NCI-H82 treated with DMSO at 0.1 percent for 48 hours (cell line): Measurements from ENCODE around the gene AHCTF1.
A peak's percentile ranks its signal among the peaks of the same experiment; 100 is the strongest.
"Not testable (repeated sequence)": the region's sequence is repeated elsewhere in the genome, so short reads cannot be mapped to it uniquely, and the experiment has no call there.

Experiments
- DNase-seq: peaks from one replicate; lab custom pipeline; 2025; ENCODE audit not compliant: unreplicated experiment; lab: John Stamatoyannopoulos, UW

The AHCTF1 gene

DNA sequence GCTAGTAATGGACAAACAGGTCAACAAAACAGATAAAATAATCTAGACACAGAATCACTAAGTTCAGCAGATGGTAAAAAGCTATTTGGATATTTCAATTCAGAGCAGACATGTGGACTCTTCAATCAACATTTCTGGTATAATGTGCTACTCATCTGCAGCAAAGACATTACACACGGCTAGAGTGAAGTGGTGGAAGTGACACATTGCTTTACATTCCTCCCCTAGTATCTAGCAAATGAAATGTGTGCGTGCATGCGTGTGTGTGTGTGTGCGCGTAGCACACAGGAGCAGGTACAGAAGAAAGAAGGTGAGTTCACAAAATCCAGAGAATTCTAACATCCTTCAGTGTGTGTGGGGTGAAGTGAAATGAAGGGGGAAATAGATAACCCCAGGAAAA is 8.3 kb downstream of the AHCTF1 start:
- no peak for DNase-seq

DNA sequence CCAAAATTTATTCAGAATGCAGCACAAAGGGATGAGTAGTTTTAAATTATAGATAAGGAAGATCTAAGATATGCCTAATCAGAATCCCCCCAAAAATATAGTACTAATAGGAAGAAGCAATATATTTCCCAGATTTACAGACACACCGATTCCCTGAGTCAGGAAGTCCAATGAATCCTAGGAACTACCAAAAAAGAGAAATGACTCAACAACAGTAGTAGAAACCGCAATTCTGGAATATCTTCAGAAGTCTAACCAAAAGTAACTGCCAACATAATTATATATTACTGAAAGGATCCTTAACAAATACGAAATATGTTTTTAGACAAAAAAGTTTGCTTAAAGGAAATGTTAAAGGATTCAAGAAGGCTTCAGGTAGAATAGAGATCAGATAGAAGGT is 10.3 kb downstream of the AHCTF1 start:
- no peak for DNase-seq

DNA sequence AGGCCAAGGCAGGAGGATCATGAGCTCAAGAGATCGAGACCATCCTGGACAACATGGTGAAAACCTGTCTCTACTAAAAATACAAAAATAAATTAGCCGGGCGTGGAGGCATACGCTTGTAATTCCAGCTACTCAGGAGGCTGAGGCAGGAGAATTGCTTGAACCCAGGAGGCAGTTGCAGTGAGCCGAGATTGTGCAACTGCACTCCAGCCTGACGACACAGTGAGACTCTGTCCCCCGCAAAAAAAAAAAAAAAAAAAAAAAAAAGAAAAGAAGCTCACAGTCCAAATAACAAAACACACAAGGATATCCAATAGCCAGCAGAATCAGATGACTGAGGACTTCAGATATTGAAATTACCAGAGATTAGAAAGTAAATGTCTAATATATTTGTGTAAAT is 11.8 kb downstream of the AHCTF1 start:
- no peak for DNase-seq

DNA sequence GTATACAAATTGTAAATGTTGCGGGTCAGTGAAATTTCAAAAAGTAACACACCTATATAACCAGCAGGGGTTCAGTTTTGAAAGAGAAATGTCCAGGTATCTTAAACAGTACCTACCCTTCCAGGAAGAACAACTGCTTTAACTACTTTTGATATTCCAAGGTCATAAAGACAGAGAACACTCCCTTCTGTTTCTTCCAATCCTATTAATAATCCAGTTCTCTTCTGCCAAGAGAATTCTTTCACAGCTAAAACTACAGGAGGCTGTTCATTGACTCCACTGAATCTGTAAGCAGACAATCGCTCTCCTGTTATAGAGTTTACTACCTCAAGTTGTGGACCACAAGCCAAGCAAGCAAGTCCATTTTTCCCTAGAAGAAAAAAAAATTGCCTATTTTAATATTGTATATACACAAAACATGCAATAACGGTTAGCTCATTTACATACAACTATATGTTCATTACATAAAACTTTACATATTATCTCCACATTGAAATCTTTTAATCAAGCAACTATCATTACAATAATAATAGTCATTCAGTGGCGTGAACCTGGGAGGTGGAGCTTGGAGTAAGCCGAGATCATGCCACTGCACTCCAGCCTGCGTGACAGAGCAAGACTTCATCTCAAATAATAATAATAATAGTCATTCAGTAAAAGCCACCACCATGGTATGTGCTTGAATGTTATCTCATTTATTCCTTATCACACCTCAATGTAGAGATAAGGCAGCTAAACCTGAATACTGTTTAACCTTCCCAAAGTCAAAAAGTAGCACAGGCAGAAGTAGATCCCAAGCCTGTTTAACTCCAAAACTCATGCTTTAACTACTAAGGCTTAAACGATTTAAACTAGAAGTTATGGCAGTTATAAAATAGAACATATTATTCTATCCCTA is 15.5 kb downstream of the AHCTF1 start:
- not testable (repeated sequence) for DNase-seq

DNA sequence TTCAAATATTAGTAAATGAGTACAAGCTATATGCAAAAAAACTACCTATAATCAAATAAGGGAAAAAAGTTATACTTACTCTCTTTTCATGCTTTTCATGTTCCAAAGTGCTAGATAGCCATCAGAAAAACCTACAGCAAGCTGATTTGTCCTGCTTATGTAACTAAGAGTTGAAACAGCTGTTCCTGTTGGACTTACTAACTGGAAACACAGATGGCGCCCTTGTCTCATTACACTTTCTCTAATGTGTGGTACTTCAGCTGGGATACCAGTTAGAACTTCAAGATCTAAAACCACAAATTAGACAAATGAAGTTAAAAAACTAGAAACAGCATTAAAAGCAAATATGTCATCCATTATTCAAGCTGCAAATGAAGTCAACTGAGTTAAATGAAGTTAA is 24.3 kb downstream of the AHCTF1 start:
- DNase-seq, result peak; percentile 31

DNA sequence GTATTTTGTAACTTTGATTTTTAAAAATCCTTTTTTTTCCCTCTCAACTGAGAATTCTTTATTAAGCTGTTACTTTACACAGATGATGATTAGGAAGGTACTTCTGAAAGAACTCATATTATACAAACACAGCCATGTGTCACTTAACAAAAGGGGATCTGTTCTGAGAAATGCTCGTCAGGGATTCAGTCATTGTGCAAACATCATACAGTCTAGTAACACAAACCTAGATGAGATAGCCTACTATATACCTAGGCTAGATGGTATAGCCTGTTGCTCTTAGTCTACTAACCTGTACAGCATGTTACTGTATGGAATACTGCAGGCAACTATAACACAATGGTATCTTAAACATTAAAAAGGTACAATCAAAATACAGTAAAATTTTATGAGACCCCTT is 24.9 kb downstream of the AHCTF1 start:
- no peak for DNase-seq

DNA sequence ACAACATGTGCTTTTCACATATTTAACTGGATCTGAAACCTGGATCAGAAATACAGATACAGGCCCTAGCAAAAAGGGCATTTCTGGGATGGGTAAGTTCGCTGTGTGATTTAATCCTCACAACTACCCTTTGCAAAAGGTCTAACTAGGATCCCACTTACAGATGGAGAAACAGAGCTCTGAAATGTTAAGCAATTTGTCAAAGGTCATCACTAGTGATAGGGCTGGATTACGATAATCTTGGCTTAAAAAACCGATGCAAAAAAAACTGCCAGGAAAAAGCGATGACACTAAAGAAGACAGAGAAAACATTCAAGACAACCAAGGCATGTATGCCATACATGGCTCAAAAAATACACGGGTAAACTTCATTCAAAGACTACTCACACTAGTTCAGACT is 29.9 kb downstream of the AHCTF1 start:
- no peak for DNase-seq

DNA sequence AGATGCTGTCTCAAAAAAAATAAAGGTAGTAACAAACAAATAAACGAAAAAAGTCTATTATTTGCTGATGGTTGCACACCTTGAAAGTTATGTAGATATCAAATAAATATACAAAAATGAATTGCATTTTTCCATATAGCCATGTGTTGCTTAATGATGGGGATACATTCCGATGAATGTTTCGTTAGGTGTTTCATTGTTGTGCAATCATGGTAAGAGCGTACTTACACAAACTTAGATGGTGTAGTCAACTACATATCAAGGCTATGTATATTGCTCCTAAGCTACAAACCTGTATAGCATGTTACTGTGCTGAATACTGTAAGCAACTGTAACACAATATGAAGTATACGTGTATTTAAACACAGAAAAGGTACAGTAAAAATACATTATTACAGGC is 34.4 kb downstream of the AHCTF1 start:
- no peak for DNase-seq

DNA sequence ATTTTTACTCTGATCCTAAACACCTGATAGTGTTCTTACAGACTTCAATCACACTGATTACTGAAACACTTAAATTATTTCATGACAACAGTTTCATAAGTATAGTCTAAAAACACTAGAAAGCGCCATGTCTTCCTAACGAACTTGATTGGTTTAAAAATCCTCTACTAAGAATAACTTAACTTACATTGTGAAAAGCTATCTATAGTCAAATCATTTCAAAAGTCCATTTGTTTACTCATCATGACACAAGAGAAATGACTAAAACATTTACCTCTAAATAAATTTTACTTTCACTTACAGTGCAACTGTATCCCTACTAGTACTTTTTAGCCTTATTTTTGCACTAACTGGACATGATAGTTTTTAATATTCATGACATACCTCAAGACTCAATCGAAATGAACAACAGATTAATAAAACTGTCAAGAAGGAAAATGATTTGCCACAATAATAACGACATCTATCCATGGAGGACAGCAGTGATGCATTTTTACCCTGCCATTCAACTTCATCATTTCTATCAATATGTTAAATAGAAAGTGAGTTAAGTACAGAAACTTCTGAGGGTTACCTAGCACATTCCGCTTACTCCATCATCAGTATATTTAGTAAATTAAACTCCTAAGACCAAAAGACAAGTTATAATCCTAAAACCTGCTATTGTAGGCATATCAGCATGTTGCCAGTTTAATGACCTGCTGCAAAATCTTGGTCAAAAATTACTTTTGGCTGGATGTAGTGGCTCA is 38.4 kb downstream of the AHCTF1 start:
- no peak for DNase-seq

DNA sequence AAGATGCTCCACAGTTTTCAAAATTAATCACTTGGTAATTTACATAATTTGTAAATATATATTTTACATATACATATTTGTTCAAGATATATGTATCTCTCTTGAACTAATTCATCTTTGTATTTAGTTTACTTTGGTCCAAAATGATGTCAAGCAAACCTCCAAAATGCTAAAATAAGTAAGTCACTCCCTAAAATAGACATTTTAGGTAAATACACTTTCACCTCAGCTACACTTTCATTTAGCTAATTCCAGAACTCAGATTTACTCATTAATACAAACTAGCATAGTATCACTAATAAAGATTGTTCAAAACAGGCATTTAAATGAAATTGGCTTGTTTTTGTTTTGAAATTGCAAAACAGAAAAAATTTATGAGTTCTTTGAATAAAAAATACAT is 40.6 kb downstream of the AHCTF1 start:
- DNase-seq, result no peak

DNA sequence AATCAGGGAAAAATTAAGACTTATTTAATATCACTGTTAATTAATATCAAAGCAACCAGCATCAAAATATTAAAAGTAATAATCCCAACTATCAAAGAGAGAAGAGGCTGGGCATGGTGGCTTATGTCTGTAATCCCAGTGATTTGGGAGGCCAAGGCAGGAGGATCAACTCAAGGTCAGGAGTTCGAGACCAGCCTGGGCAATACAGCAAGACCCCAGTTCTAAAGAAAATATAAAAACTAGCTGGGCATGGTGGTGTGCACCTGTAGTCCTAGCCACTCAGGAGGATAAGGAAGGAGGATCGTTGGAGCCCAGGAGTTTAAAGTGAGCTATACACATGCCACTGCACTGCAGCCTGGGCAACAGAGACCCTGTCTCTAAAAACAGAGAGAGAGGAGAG is 43.2 kb downstream of the AHCTF1 start:
- DNase-seq, result no peak

DNA sequence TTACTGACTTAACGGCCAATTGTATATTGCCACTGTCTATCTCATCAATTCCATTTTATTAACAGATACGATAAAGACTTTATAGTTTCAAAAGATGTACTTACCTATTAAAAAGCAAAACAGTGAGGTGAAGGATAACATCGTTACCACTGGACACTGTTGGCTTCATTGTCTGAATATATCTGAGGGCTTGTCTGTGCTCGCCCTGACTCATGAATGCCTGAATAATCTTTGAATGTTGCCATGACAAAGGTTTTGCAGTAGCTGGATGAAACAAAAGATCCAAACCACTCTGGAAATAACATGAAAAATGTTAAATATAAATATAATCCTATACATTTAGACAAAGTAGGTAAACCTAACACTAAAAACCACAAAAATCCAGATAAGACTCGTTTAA is 46.4 kb downstream of the AHCTF1 start:
- not testable (repeated sequence) for DNase-seq

DNA sequence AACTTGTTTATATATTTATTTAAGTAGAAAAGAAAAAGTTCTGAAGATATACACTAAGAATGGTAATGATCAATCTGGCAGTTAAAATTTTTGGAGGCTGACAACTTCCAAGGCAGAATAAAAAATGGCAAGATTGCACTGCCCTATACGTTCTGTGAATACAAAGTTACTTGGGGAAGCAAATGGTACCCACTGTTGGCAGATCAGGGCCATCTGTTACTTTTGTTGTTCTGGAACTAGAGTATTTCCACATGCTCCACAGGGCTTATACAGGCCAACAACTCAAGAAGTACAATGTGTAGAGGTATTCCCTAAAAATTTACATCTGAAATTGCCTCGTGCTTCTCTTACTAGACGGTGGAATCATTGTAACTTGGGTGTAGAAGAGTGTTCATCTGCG is 53.2 kb downstream of the AHCTF1 start:
- no peak for DNase-seq

DNA sequence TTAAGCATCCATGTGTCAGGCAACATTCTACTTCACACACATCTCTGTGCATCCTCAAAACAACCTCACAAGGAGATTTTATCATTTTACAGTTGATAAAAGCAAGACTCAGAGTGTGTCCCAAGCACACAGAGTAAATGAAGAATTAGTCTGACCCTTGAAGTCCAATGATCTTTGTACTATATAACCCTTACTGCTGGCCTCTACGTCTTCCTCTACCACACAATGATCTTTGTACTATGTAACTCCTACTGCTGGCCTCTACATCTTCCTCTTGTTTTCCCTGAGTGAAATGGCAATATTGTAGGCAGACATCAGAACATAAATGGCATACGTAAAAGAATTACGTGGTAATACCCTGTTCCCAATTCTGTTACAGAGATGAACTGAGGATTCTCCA is 55.3 kb downstream of the AHCTF1 start:
- DNase-seq, result no peak

DNA sequence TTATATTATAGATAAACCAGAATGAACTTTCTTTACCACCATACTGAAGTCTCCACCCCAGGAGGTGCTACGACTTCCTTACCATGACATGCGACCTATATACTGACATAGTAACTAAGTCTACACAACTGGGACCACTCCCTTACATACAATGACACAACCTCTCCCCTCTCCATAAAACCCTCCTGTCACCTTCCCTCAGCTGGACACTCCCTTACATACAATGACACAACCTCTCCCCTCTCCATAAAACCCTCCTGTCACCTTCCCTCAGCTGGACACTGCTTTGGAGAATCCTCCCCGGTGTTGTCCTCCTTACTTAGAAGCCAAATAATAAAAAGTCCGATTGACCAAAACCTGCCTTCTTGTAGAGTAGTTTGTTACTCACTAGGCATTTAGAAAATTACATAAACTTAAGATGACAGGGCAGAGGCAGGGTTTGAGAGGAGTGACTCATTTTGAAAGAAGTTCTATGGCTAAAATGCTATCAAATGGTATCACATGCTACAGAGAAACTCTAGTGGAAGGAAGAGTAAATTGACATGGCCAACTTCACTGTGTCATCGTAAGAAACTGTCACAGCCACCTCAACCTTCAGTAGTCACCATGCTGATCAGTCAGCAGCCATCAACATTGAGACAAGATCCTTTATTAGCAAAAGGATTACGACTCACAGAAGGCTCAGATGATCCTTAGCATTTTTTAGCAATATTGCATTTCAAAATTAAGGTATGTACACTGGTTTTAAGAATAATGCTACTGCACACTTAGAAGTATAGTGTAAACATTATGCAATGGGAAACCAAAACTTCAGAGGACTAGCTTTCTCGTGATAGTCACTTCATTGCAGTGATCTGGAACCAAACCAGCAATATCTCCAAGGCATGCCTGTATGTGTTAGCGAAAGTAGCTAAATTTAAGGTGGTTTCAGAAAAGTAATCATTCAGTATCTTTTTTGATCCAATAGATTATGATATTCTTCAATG is 56.4 kb downstream of the AHCTF1 start:
- DNase-seq, result no peak

DNA sequence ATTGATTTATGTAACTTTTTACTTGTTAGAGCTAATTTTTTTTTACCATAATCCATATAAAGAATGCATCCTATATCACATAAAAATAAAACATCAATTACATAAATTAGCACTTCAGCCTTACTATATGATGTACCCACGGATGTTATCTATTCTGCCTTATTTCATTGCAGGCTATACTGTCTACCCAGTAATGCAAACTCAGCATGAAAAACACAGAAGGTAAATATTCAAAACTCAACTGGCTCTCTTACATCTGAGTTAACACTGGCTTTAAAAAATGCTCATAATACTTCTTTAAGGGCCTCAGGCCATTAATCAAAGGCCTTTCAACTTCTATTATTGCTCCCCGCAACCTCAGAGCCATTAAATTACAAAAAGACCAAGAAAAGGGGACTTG is 65.8 kb downstream of the AHCTF1 start:
- DNase-seq, result no peak

DNA sequence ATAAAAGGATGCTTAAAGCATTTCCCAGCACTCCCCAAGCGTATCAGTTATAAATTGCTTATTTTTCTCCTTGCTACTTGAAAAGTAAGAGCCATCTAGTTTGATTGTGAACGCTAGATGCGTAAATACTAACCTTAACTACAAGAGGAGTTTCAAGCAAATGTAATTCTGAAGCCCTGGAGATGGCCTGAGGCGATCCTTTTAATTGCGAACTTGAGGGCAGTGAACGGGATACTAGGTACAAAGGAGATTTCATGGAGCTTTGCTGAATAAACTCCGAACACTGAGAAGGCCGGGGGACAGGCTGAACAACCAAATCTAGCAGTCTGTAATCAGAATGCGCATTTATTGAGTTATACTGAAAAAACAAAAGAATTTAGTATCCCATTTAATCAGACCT is 68.0 kb downstream of the AHCTF1 start:
- DNase-seq, result not testable (repeated sequence)

DNA sequence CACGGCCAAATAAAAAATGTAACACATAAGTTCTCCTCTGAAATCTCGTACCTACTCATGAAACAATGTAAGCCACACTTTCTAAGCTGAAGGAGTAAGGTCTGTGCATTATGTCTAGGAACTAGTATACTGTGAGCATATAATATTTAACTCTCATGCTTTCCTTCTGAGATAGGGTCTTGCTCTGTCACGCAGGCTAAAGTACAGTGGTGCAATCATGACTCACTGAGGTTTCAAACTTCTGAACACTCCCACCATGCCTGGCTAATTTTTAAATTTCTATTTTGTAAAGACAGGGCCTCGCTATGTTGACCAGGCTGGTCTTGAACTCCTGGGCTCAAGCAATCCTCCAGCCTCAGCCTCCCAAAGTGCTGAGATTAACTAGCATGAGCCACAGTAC is 71.3 kb downstream of the AHCTF1 start:
- DNase-seq, result no peak

DNA sequence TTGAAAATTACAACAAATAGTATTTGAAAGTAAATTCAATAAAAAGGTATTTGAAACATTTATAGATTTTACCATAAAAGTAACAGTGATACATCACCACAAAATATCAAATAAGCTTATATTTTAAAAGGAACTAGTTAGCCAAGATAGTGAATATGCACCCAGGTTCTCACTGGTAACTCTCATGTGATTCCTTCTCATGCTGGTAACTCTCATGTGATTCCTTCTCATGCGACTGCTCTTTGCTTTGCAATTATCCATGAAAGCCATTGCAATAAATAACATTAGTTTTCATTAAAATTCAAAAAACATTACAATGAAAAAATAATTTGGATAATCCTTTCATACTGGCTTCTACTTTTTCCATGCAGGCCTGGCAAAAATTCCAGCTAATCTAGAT is 75.4 kb downstream of the AHCTF1 start:
- DNase-seq, result no peak

DNA sequence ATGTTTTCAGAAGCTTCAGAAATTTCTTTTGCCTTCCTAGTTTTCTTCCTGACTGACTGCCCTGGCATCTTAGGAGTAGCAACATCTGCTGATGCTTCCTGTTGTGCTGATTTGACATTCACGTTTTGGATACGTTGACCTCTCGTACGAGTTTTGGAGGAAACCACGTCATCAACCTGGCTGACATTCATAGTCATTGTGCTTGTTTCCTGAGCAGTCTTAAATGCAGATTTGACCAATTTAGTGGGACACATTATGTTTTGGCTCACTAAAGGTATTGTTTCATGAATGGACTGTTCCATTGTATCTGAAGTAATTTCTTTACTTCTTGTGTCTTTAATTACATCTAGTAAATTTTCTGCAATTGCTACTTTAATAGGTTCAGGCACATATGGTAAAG is 81.1 kb downstream of the AHCTF1 start:
- DNase-seq, result not testable (repeated sequence)

DNA sequence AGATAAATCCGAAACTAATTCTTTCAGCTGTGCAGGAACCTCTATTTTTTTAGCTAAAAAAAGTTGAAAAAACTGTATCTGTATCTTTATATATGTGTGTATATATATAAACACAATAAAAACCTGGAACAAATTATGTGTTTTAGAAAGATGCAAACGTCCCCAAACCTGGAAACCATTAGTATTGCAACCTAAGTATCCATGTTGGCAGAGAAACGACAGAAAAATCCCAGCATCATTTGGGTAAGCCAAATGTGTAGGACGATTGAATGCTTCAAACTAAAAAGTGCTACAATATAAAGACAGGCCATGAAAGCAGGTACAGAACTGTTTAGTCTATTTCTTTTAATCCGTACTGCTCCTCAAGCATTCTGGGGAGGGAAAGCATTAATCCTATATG is 87.9 kb downstream of the AHCTF1 start:
- no peak for DNase-seq
